Central memory CD8-positive, alpha-beta T cell (primary cell): ENCODE results near the gene VILL.

Experiments used
- ATAC-seq: fragments of 150-1000 bp; cut with Tn5 transposase; replicated peaks from 2 replicates; pipeline ENCODE4 v1.10.0; 2022; ENCODE audit warnings: mild to moderate bottlenecking, moderate FRiP score, moderate number of reproducible peaks; ENCODE audit not compliant: poor library complexity, severe bottlenecking; ENCODE audit errors: extremely low read depth
- DNase-seq, 2 donors: peaks; one replicate each; pipeline ENCODE4 v3.0.0; 2021; ENCODE audit warnings: low spot score in 2 of 2
- H3K27ac Mint-ChIP-seq: one replicate; pipeline ENCODE4 v1.8.0; 2022; ENCODE audit warnings: low read depth, mild to moderate bottlenecking, moderate library complexity, mixed read lengths
- H3K27me3 Mint-ChIP-seq: one replicate; pipeline ENCODE4 v1.8.0; 2022; ENCODE audit warnings: mixed read lengths
- H3K36me3 Mint-ChIP-seq: one replicate; pipeline ENCODE4 v1.8.0; 2022; ENCODE audit warnings: mild to moderate bottlenecking, moderate library complexity, mixed read lengths; ENCODE audit not compliant: insufficient read depth
- H3K4me1 Mint-ChIP-seq: one replicate; pipeline ENCODE4 v1.8.0; 2022; ENCODE audit warnings: mixed read lengths
- H3K4me3 Mint-ChIP-seq: one replicate; pipeline ENCODE4 v1.8.0; 2022; ENCODE audit warnings: mild to moderate bottlenecking, moderate library complexity, mixed read lengths
- H3K9me3 Mint-ChIP-seq: one replicate; pipeline ENCODE4 v1.8.0; 2022; ENCODE audit warnings: mixed read lengths

The VILL gene

GRCh38 chr3:38021196-38021595 is 30.6 kb downstream of the VILL start:
- ATAC-seq = no peak
- Mint-ChIP-seq H3K4me3 (no peak overlapping the region), H3K4me1 (peaks cover 61% of the 10 kb centered on the region), H3K27ac (peak overlapping the region; percentile 86), H3K36me3 (peaks cover 23% of the 10 kb centered on the region), H3K9me3 (peaks cover 6% of the 10 kb centered on the region), H3K27me3 (no peaks in the 10 kb centered on the region)
- DNase-seq = no peak

GRCh38 chr3:38022301-38022700 is 31.7 kb downstream of the VILL start:
- H3K27me3 Mint-ChIP-seq = no peaks in the 10 kb centered on the region
- H3K4me1 Mint-ChIP-seq = peaks cover 66% of the 10 kb centered on the region
- H3K27ac Mint-ChIP-seq = peak overlapping the region; percentile 86
- H3K9me3 Mint-ChIP-seq = no peaks in the 10 kb centered on the region
- peaks cover 20% of the 10 kb centered on the region for H3K36me3 Mint-ChIP-seq
- no peak overlapping the region for H3K4me3 Mint-ChIP-seq
- ATAC-seq (no peak), DNase-seq (no peak)

- Mint-ChIP-seq H3K9me3 (no peaks in the 10 kb centered on the region), H3K4me1 (peaks cover 72% of the 10 kb centered on the region), H3K4me3 (peak overlapping the region; percentile 82), H3K27ac (peak overlapping the region; percentile 94), H3K36me3 (peaks cover 20% of the 10 kb centered on the region), H3K27me3 (no peaks in the 10 kb centered on the region)
- no peak for ATAC-seq
- DNase-seq = no peak
Measured at GRCh38 chr3:38022896-38023709, 32.5 kb downstream of the VILL start.

- H3K4me3 Mint-ChIP-seq = no peak overlapping the region
- H3K9me3 Mint-ChIP-seq = no peaks in the 10 kb centered on the region
- peak overlapping the region; percentile 60 for H3K27ac Mint-ChIP-seq
- H3K27me3 Mint-ChIP-seq = no peaks in the 10 kb centered on the region
- peaks cover 67% of the 10 kb centered on the region for H3K4me1 Mint-ChIP-seq
- ATAC-seq (no peak), DNase-seq (no peak)
- peaks cover 15% of the 10 kb centered on the region for H3K36me3 Mint-ChIP-seq
Measured at GRCh38 chr3:38026856-38027255, 36.3 kb downstream of the VILL start.

DNA sequence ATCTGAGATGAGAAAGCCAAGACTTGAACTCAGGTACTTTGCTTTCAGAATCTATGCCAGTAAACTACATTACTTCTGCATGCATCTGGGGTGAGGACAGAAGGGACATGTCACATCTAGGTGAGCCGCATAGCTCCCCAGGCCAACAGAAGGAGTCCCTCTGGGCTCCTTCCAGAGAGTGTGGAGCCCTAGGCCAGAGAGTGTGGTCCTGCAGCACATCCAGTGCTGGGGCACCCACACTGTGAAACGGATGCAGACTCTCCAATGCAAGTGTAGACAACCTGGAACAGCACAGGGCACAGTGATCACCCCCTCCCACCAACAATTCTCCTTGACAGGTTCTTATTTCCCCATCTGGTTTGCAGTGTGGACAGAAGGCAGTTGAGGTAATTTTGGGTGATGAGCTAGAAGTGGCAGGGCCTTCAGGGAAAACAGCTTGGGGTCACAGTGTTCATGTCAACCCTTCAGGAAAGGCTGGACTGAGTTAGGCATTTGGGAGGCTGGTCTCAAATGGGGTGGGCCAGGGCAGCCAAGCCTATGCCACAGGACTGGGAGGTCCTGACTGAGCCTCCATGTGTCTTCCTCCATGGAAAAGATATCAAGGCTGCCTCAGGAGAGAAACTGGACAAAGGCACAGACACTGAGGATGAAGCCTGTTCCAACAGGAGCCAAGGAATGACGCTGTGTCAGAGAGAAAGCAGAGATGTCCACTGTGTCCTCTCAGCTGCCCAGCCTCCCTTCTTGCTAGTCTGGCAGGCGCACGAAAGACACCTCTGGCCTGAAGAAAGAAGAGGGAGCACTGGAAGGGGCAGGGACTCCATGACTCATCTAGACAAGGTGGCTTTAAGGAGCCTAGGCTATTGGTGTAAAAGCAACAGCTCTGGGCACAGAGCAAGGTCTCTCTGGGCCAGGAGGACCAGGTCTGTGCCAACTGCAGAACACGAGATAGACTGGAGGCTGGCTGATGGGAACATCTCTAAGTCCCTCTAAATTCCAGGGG is 37.2 kb downstream of the VILL start:
- Mint-ChIP-seq H3K36me3 (peaks cover 15% of the 10 kb centered on the region), H3K4me3 (peak overlapping the region; percentile 72), H3K9me3 (no peaks in the 10 kb centered on the region), H3K4me1 (peaks cover 60% of the 10 kb centered on the region), H3K27me3 (no peaks in the 10 kb centered on the region), H3K27ac (peak overlapping the region; percentile 81)
- no peak for DNase-seq
- no peak for ATAC-seq

GRCh38 chr3:38028621-38029361 is 38.2 kb downstream of the VILL start:
- ATAC-seq (no peak), DNase-seq (no peak)
- H3K4me1 Mint-ChIP-seq = peaks cover 58% of the 10 kb centered on the region
- H3K36me3 Mint-ChIP-seq = peaks cover 12% of the 10 kb centered on the region
- no peaks in the 10 kb centered on the region for H3K27me3 Mint-ChIP-seq
- peak overlapping the region; percentile 81 for H3K27ac Mint-ChIP-seq
- peak overlapping the region; percentile 72 for H3K4me3 Mint-ChIP-seq
- H3K9me3 Mint-ChIP-seq = no peaks in the 10 kb centered on the region

GRCh38 chr3:38029400-38030125 is 39.0 kb downstream of the VILL start, which contains the start of gene PLCD1:
Gene PLCD1 (minus strand): TSS chr3:38029642. CDS start chr3:38029539, 103 bp downstream.
- no peak for ATAC-seq
- H3K27ac Mint-ChIP-seq = peak within 1 kb of the TSS; percentile 81
- H3K36me3 Mint-ChIP-seq = peaks cover 6% of the 10 kb centered on the region
- H3K4me1 Mint-ChIP-seq = peaks cover 55% of the 10 kb centered on the region
- no peak for DNase-seq
- peak within 1 kb of the TSS; percentile 72 for H3K4me3 Mint-ChIP-seq
- H3K27me3 Mint-ChIP-seq = no peaks in the 10 kb centered on the region
- H3K9me3 Mint-ChIP-seq = no peaks in the 10 kb centered on the region

DNA sequence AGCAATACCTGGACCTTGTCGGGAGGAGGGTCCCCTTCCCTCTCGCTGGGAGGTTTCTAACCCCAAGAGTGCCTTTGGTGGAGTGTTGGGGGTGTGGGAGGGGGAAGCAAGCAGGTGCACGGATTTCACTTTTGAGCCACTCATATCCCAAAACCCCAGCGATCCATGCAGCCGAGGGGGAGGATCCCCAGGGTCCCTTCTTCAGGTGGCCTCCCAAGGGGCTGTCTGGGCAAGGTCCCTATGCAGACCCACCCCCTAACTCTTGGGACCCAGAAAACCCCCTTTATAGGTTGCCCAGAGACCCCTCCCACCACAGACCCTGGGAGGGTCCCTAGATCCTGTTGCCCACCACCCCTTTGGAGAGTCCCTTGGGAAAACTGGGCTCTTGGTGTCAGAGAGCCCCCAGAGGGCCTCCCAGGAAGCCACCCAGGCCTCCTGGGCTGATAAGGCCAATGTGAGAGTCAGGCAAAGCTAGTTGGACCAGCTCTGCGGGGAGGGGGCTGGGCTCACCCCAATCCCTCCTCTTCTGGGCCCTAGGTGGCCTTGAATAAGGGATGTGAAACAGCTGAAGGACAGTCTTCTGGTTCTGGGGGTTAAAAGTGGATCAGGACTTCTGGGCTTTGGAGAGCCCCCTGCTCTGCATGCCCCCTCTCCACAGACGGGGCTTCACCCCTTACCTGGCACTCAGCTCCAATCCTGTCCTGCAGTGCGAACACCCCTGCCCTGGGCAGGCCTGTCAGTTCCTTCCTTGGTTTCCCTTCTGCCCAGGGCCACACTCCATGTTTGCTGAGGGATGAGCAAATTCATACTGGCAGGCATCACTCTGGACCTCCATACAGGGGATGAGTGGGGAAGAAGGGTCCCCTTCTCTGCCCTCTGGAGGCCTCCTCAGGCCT is 39.8 kb downstream of the VILL start:
- Mint-ChIP-seq H3K27me3 (no peaks in the 10 kb centered on the region), H3K4me1 (peaks cover 47% of the 10 kb centered on the region), H3K4me3 (peak overlapping the region; percentile 72), H3K9me3 (no peaks in the 10 kb centered on the region), H3K36me3 (peaks cover 2% of the 10 kb centered on the region), H3K27ac (peak overlapping the region; percentile 77)
- DNase-seq (no peak), ATAC-seq (no peak)

GRCh38 chr3:38031022-38031994 is 40.7 kb downstream of the VILL start:
- no peaks in the 10 kb centered on the region for H3K36me3 Mint-ChIP-seq
- peak overlapping the region; percentile 72 for H3K4me3 Mint-ChIP-seq
- ATAC-seq (peak; percentile 85), DNase-seq (no peak)
- peaks cover 40% of the 10 kb centered on the region for H3K4me1 Mint-ChIP-seq
- no peaks in the 10 kb centered on the region for H3K9me3 Mint-ChIP-seq
- no peaks in the 10 kb centered on the region for H3K27me3 Mint-ChIP-seq
- H3K27ac Mint-ChIP-seq = peak overlapping the region; percentile 77

DNA sequence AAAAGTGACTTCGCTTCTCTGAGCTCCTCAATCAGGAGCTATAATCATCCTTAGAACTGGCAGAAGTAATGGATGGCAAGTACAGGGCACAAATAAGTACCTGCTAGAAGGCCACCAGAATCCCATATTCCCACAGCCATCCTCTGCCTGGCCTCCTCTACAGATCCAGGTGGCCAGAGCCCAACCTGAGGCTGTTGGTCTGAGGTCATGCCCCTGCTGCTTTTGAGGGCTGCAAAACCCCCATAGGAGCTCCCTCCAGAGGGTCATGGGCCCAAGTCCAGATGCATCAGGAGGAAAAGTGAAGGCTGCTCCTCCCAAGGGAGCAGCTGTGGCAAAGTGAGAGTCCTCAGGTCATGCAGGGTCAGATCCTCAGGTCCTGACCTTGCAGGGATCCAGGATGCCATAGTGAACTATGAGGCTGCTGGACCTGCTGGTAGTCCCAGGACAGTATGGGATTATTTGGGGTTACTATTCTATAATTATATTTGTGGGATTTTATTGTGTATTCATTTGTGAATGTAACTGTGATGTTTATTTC is 41.8 kb downstream of the VILL start:
- Mint-ChIP-seq H3K36me3 (peaks cover 2% of the 10 kb centered on the region), H3K9me3 (no peaks in the 10 kb centered on the region), H3K4me1 (peaks cover 41% of the 10 kb centered on the region), H3K27me3 (no peaks in the 10 kb centered on the region), H3K27ac (no peak overlapping the region), H3K4me3 (no peak overlapping the region)
- no peak for DNase-seq
- no peak for ATAC-seq
